Coronary artery (tissue), 2 donors: ENCODE results near the gene PNLIPRP2.

Experiments used
- DNase-seq: peaks from one replicate; pipeline ENCODE4 v3.0.0-alpha.2; 2017; ENCODE audit warnings: low spot score
- H3K27ac ChIP-seq, 2 donors: fragments of 200-600 bp; sonication (generic); one replicate each; pipeline ENCODE4 v1.5.1; 2016 to 2019
- H3K4me3 ChIP-seq: fragments of 200-600 bp; sonication (generic); 2 replicates; pipeline ENCODE4 v1.5.1; 2016; ENCODE audit warnings: mild to moderate bottlenecking, moderate library complexity
- TF ChIP-seq, protein P1 (sequence below): fragments of 200-600 bp; sonication (generic); IDR thresholded peaks from one replicate; pipeline ENCODE4 v1.5.1; 2019; ENCODE audit warnings: antibody characterized with exemption

Gene PNLIPRP2

DNA sequence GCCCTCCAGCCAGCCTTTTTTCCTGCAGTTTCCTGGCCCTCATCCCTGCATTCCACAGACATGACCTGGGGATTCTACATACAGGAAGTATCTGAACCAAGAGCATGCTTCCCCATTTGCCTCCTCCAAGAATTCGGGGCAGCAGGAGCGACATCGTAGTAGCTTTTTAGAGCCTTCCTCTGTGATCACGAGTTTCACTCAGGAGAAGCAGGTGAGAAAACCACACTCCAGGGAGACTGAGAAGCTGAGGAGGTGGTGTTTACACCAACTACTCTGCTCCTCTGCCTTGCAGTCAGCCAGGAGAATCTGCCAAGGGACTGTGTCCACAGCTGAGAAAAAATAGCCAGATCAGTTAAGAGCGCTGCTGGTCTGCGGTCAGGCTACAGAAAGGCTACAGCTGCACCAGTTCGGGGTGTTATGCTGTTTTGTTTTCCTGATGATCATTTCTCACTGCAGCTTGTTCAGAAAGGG is 67.5 kb downstream of the PNLIPRP2 start:
- no peak for DNase-seq
- TF ChIP-seq, protein P1, sequence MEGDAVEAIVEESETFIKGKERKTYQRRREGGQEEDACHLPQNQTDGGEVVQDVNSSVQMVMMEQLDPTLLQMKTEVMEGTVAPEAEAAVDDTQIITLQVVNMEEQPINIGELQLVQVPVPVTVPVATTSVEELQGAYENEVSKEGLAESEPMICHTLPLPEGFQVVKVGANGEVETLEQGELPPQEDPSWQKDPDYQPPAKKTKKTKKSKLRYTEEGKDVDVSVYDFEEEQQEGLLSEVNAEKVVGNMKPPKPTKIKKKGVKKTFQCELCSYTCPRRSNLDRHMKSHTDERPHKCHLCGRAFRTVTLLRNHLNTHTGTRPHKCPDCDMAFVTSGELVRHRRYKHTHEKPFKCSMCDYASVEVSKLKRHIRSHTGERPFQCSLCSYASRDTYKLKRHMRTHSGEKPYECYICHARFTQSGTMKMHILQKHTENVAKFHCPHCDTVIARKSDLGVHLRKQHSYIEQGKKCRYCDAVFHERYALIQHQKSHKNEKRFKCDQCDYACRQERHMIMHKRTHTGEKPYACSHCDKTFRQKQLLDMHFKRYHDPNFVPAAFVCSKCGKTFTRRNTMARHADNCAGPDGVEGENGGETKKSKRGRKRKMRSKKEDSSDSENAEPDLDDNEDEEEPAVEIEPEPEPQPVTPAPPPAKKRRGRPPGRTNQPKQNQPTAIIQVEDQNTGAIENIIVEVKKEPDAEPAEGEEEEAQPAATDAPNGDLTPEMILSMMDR, result no peak
- Histone ChIP-seq H3K27ac (peak overlapping the region in 1 of 2 donors; percentile 30), H3K4me3 (peak overlapping the region; percentile 42)

DNA sequence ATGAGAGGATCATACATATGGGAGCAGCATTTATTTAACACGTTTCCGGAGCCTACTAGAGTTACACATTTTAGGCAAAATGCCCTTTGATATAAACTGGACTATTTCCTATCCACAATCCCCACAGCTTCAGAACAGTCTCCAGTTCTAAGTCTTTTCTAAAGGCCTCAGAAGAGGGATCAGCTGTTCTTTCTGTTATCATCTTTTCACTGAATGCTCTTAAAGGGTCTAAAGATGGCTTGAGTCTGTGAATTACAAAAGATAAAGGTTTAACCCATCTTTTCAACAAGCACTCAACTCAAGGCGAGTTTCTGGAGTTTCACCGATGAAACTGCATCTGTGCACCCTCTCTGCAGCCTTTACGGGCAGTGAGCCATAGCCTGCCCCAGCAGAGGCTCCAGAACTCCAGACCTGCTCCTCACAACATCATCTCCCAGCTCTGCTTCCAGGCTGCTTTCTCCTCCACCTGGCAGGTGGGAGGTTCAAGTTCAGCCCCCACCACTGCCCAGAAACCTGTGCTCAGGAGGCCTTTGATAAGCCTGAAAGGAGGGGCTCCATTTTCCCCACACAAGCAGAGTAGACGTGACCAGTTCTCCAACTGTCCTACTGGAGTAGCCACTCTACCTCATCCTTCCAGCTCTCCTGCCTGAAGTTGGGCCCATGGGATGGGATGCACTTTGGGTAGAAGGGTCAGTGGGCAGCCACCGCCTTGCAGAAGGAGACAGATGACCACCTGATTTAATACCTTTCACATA is 68.2 kb downstream of the PNLIPRP2 start:
- DNase-seq, result no peak
- Histone ChIP-seq H3K27ac (peak overlapping the region in 1 of 2 donors; percentile 31), H3K4me3 (peak overlapping the region; percentile 42)
- TF ChIP-seq, protein P1, result no peak

DNA sequence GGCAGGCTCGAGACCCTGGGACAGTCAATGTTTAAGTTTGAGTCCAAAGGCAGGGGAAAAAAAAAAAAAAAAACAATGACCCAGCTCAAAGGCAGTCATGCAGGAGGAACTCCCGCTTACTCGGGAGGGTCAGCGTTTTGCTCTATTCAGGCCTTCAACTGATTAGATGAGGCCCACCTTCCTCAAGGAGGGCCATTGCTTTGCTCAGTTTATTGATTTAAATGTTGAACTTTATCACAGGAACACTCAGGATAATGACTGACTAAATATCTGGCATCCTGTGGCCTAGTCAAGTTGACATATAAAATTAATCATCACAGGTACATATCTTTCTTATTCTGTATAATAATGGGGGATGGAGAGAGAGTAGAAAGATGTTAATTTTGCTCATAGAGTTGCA is 69.0 kb downstream of the PNLIPRP2 start:
- H3K27ac ChIP-seq, result no peak overlapping the region
- TF ChIP-seq, protein P1, result no peak
- H3K4me3 ChIP-seq, result no peak overlapping the region
- no peak for DNase-seq

DNA sequence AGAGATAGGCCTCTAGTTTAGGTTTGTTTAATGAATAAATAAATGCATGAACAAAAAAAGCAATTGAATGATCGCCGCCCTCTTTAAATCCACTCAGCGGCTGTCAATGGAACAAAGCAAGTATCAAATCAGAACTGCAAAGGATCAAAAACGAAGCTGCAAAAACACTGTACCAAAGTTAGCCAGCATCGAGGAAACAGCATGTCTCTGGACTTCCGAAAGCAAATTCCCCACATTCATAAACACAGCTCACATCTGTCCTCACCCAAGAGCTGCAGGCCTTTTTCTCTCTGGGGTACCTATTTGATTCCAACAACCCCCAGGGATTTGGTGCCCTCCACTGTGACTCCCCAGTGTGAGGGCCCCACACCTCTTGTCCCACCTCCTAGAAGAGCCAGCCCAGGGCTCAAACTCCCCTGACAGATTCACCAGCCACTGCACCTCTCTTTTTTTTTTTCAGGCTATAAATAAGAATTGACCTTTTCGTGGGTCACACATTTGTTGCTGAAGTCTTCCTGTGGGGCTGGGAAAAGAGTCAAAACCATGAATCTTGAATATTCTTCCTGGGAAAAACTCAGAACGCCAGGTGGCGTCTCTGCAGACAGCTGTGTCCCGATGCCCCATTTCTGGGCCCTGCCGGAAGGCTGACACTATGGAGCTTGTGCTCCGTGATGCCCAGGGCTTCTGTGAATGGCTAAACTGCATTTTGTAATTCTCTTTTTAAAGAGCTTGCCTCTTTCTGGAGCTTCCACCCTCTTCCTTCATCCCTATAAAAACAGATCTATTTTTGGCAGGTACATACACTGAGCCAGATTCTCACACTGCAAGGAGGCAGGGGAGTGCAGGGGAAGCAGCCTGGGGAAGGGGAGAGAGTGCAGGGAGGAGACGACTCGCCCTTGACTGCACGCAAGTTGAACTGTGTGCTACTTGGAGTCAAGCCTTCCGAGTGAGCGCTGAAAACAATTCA is 69.9 kb downstream of the PNLIPRP2 start:
- H3K27ac ChIP-seq, result peak overlapping the region; percentile 32 to 69
- H3K4me3 ChIP-seq, result no peak overlapping the region
- TF ChIP-seq, protein P1, result peak; percentile 18
- no peak for DNase-seq

DNA sequence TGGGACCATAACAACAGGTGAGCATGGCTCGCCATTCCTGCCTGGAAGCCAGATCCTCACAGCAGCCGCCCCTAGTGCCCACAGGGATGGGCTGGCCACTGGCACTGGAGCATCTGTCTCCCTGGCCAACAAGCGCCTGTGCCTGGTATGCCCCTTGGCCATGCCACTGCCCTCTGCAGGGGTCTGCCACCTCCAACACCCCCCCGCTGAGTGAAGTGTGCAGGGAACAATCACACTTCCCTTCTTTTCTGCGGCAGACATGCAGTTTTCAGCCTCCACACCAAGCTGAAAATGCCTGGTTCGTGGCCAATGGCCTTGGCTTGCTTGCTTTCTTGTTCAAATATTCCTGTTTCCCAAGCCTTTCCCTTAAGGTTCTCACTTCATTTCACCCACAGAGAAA is 70.9 kb downstream of the PNLIPRP2 start:
- H3K27ac ChIP-seq, result peak overlapping the region in 1 of 2 donors; percentile 69
- no peak for DNase-seq

DNA sequence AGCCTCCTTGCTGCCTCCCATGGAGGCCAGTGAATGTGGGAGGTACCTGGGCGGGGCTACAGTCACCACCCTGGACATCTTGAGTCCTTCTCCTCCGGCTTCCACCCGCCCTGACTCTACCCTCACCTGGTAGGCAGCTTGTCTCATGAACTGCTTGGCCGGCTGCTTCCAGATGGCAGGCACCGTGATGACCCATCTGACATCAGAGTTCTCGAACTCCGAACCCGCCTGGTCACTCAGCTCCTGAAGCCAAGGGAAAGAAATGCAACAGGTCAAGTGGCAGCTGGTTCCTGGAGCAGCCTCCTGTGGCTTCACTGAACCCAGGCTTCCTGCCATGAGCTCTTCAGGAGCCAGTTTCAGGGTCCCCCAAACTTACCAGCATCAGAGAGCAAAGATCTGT is 71.5 kb downstream of the PNLIPRP2 start:
- H3K27ac ChIP-seq, result peak overlapping the region in 1 of 2 donors; percentile 69
- no peak for DNase-seq

More for the DNA sequence above, 70.9 kb downstream of the PNLIPRP2 start:
- TF ChIP-seq, protein P1, result no peak
- no peak overlapping the region for H3K4me3 ChIP-seq

More for the DNA sequence above, 71.5 kb downstream of the PNLIPRP2 start:
- H3K4me3 ChIP-seq, result no peak overlapping the region
- TF ChIP-seq, protein P1, result no peak
